ENCODE results near the gene PTPRG. TPM values are rescaled to one million over a fixed set of nuclear protein-coding genes. Genes with fewer than 3 reads are reported as not detected.
A peak's percentile ranks its signal among the peaks of the same experiment; 100 is the strongest.

The PTPRG gene
- total and polyA plus RNA-seq, 10 of the 15 experiments (the other 5 are each of a cell fraction or from before 2014, with no cell fraction given), result 0.29 to 20.7 (median 1.4) TPM

- no peak for TF ChIP-seq BCLAF1 (IDR thresholded peaks at IDR 0.05)
- TF ChIP-seq POLR2AphosphoS5 (IDR thresholded peaks at IDR 0.05; ENCODE audit: low read length), result no peak
These were observed 603.4 kb downstream of the PTPRG start (continued) for GRCh38 chr3:62164746-62165145.

GRCh38 chr3:62167566-62168262 lies 606.3 kb downstream of the PTPRG start:
- CTCF ChIA-PET, result interaction anchor here (1.6 kb wide), 1 partner anchor 20 kb away, joined by 3 read pairs; no protein-coding TSS in a partner anchor
- DNase-seq (ENCODE audit: low read depth, low spot score) (no peak), ATAC-seq (peak; percentile 36), FAIRE-seq (no peak)
- Histone ChIP-seq H3K4me1 (ENCODE audit: control insufficient read depth, insufficient read depth, low read length) (no peaks in the 10 kb centered on the region), H3K9me3 (replicated peaks; ENCODE audit: control insufficient read depth, insufficient read depth, low read length) (no peaks in the 10 kb centered on the region), H3K79me2 (ENCODE audit: control insufficient read depth, insufficient read depth, low read length) (no peaks in the 10 kb centered on the region), H4K20me1 (ENCODE audit: control insufficient read depth, insufficient read depth) (no peaks in the 10 kb centered on the region), H3K27me3 (replicated peaks in 1 of 2; ENCODE audit: control insufficient read depth in 2 of 2, insufficient read depth in 2 of 2, low read length in 1 of 2) (no peaks in the 10 kb centered on the region; a peak in 1 of 4 replicates), H3K36me3 (ENCODE audit: control insufficient read depth in 2 of 2, insufficient read depth in 2 of 2, low read length in 1 of 2) (no peaks in the 10 kb centered on the region), H2AFZ (ENCODE audit: control insufficient read depth, low read depth, low read length) (no peak overlapping the region), H3K9ac (ENCODE audit: control insufficient read depth, insufficient read depth, low read length) (no peak overlapping the region), H3K4me2 (ENCODE audit: control insufficient read depth, insufficient read depth) (no peak overlapping the region), H3K27ac (ENCODE audit: control insufficient read depth, insufficient read depth) (no peak overlapping the region), H3K4me3 (no peak overlapping the region)
- POLR2A ChIA-PET, result interaction anchor here (0.6 to 0.7 kb wide), 2 partner anchors 155 to 911 kb away, joined by 3 to 5 read pairs; no protein-coding TSS in a partner anchor
- no TSS peak for BruUV-seq (replicated peaks)
- WGBS (ENCODE audit: insufficient coverage, insufficient replicate concordance, low lambda C conversion rate, missing lambda C conversion rate), result 23% methylated on average over 12 of the region's 12 CpGs
- RAD21 ChIA-PET (ENCODE audit: unreplicated experiment), result no interaction called here
- intact Hi-C loops (cut with micrococcal nuclease; ENCODE audit: unreplicated experiment), result no loop called here
- SMC1A ChIA-PET (ENCODE audit: uncharacterized antibody, unreplicated experiment), result interaction anchor here (0.7 to 0.9 kb wide), 2 partner anchors 65 to 123 kb away, joined by 3 read pairs; no protein-coding TSS in a partner anchor
- in situ Hi-C loops (cut with MboI), result no loop called here
- no peak for TF ChIP-seq CREM (IDR thresholded peaks at IDR 0.05; ENCODE audit: low read depth)
- TF ChIP-seq SMAD5 (IDR thresholded peaks at IDR 0.05; ENCODE audit: low read depth), result no peak
- no peak for TF ChIP-seq JUND (IDR thresholded peaks at IDR 0.05; ENCODE audit: low read depth, low read length)
- TF ChIP-seq CHD2 (IDR thresholded peaks at IDR 0.05; ENCODE audit: borderline replicate concordance, low read depth, low read length), result no peak
- TF ChIP-seq CBFB (IDR thresholded peaks at IDR 0.05; ENCODE audit: low read depth), result no peak
- TF ChIP-seq BACH1 (IDR thresholded peaks at IDR 0.05; ENCODE audit: borderline replicate concordance), result no peak
- TF ChIP-seq PRDM15 (CRISPR knock-in tag; IDR thresholded peaks at IDR 0.05), result no peak
- TF ChIP-seq MEF2A (IDR thresholded peaks at IDR 0.05; ENCODE audit: insufficient read depth, low read depth, low read length), result no peak
- no peak for TF ChIP-seq EGR1 (IDR thresholded peaks at IDR 0.05; ENCODE audit: borderline replicate concordance in 1 of 2, low read depth in 2 of 2, low read length in 2 of 2)
- no peak for TF ChIP-seq ASH2L (IDR thresholded peaks at IDR 0.05; ENCODE audit: borderline replicate concordance, low read depth)
- TF ChIP-seq SREBF1 (IDR thresholded peaks at IDR 0.05; ENCODE audit: low read length), result no peak
